GM12875 (cell line): ENCODE data around the gene CHDH.

Experiments used
- H3K4me3 ChIP-seq: one replicate; pipeline ENCODE4 v1.5.1; 2011; ENCODE audit warnings: low read depth, low read length, control low read depth
- CTCF ChIP-seq: IDR thresholded peaks from 2 replicates; pipeline ENCODE4 v1.5.1; 2011; ENCODE audit warnings: low read depth, mild to moderate bottlenecking, control low read depth, inconsistent platforms, low read length, moderate library complexity, borderline replicate concordance; ENCODE audit not compliant: insufficient read depth

The CHDH gene

GRCh38 chr3:53795789-53796560 is 50.2 kb downstream of the CHDH start:
- no peak for TF ChIP-seq CTCF

GRCh38 chr3:53795176-53795575 is 51.0 kb downstream of the CHDH start:
- TF ChIP-seq CTCF, result no peak
- no peak overlapping the region for H3K4me3 ChIP-seq

More at GRCh38 chr3:53795789-53796560, 50.2 kb downstream of the CHDH start:
- no peak overlapping the region for H3K4me3 ChIP-seq

GRCh38 chr3:53794597-53794996 is 51.6 kb downstream of the CHDH start:
- no peak overlapping the region for H3K4me3 ChIP-seq
- no peak for TF ChIP-seq CTCF

- TF ChIP-seq CTCF, result no peak
- no peak overlapping the region for H3K4me3 ChIP-seq
Measured at GRCh38 chr3:53792866-53793265, 53.4 kb downstream of the CHDH start.

GRCh38 chr3:53791317-53791716 is 54.9 kb downstream of the CHDH start:
- no peak for TF ChIP-seq CTCF
- no peak overlapping the region for H3K4me3 ChIP-seq

GRCh38 chr3:53790470-53790869 is 55.7 kb downstream of the CHDH start:
- H3K4me3 ChIP-seq, result no peak overlapping the region
- TF ChIP-seq CTCF, result no peak

GRCh38 chr3:53789459-53789858 is 56.8 kb downstream of the CHDH start:
- no peak overlapping the region for H3K4me3 ChIP-seq

More at GRCh38 chr3:53789459-53789858, 56.8 kb downstream of the CHDH start:
- no peak for TF ChIP-seq CTCF
